Upper lobe of left lung (tissue), 4 donors: ENCODE results near the gene HSPBP1.

ENCODE experiments used
- EP300 ChIP-seq, 4 donors: sonication (generic); formaldehyde crosslinking; IDR thresholded peaks; one replicate each; pipeline ENCODE4 v1.5.1; 2017; ENCODE audit warnings: antibody characterized with exemption in 4 of 4, control low read depth in 2 of 4
- POLR2A ChIP-seq, 4 donors: fragments of 450-650 bp; IDR thresholded peaks; one replicate each; pipeline ENCODE4 v1.5.1; 2016 to 2017; ENCODE audit warnings: antibody characterized with exemption in 4 of 4, mild to moderate bottlenecking in 2 of 4
- TF ChIP-seq, protein P1 (sequence below), 6 experiments: fragments of 450-650 bp in 4 of 6; fragments of 200-600 bp in 2 of 6; sonication (generic) in 2 of 6; IDR thresholded peaks; one replicate each; pipeline ENCODE4 v1.5.1; 2016 to 2019; ENCODE audit warnings: antibody characterized with exemption in 6 of 6

GRCh38 chr19:55225415-55225958 lies 54.4 kb downstream of the HSPBP1 start:
- TF ChIP-seq, protein P1, sequence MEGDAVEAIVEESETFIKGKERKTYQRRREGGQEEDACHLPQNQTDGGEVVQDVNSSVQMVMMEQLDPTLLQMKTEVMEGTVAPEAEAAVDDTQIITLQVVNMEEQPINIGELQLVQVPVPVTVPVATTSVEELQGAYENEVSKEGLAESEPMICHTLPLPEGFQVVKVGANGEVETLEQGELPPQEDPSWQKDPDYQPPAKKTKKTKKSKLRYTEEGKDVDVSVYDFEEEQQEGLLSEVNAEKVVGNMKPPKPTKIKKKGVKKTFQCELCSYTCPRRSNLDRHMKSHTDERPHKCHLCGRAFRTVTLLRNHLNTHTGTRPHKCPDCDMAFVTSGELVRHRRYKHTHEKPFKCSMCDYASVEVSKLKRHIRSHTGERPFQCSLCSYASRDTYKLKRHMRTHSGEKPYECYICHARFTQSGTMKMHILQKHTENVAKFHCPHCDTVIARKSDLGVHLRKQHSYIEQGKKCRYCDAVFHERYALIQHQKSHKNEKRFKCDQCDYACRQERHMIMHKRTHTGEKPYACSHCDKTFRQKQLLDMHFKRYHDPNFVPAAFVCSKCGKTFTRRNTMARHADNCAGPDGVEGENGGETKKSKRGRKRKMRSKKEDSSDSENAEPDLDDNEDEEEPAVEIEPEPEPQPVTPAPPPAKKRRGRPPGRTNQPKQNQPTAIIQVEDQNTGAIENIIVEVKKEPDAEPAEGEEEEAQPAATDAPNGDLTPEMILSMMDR (IDR thresholded peaks at IDR 0.05): no peak
- TF ChIP-seq POLR2A (IDR thresholded peaks at IDR 0.05) (no peak), EP300 (IDR thresholded peaks at IDR 0.05) (no peak)
